DOHH2 (cell line): ENCODE data around the gene PAMR1.

Experiments used
- EZH2phosphoT487 ChIP-seq: fragments of 200-600 bp; sonication (generic); IDR thresholded peaks from 2 replicates; pipeline ENCODE4 v1.6.1; 2017; ENCODE audit warnings: borderline replicate concordance, mild to moderate bottlenecking, antibody characterized with exemption, low read length, moderate library complexity, mixed read lengths
- TF ChIP-seq, protein P1 (sequence below): fragments of 200-600 bp; sonication (generic); IDR thresholded peaks from one replicate; pipeline ENCODE4 v1.5.1; 2014; ENCODE audit warnings: antibody characterized with exemption, mild to moderate bottlenecking, low read depth, low read length; ENCODE audit not compliant: poor library complexity, severe bottlenecking

GRCh38 chr11:35518766-35519165, 6.7 kb downstream of the PAMR1 start:
- TF ChIP-seq, protein P1, sequence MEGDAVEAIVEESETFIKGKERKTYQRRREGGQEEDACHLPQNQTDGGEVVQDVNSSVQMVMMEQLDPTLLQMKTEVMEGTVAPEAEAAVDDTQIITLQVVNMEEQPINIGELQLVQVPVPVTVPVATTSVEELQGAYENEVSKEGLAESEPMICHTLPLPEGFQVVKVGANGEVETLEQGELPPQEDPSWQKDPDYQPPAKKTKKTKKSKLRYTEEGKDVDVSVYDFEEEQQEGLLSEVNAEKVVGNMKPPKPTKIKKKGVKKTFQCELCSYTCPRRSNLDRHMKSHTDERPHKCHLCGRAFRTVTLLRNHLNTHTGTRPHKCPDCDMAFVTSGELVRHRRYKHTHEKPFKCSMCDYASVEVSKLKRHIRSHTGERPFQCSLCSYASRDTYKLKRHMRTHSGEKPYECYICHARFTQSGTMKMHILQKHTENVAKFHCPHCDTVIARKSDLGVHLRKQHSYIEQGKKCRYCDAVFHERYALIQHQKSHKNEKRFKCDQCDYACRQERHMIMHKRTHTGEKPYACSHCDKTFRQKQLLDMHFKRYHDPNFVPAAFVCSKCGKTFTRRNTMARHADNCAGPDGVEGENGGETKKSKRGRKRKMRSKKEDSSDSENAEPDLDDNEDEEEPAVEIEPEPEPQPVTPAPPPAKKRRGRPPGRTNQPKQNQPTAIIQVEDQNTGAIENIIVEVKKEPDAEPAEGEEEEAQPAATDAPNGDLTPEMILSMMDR = no peak
- no peak for TF ChIP-seq EZH2phosphoT487
